Glomerular visceral epithelial cell (primary cell): Measurements from ENCODE around the gene CLDN6.

Experiments
- DNase-seq: peaks from one replicate; pipeline ENCODE4 v3.0.0-alpha.2; 2016; ENCODE audit errors: extremely low spot score

CLDN6 gene

GRCh38 chr16:3051494-3051893, 33.5 kb upstream of the CLDN6 start:
- no peak for DNase-seq

DNA sequence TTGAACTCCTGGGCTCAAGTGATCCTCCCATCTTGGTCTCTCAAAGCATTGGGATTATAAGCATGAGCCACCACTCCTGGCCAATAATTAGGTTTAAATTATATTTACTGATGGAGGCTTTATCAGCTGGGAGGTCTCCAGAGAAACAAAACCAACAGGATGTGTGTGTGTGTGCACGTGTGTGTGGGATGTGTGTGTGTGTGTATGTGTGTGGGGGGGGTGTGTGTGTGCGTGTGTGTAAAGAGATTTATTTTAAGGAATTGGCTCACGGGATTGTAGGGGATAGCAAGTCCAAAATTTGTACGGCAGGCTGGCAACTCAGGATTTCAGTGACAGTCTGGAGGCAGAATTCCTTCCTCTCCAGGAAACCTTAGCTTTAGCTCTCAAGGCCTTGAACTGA, 33.0 kb upstream of the CLDN6 start:
- no peak for DNase-seq

- DNase-seq: no peak
Observed at GRCh38 chr16:3050487-3050886, 32.5 kb upstream of the CLDN6 start.

DNA sequence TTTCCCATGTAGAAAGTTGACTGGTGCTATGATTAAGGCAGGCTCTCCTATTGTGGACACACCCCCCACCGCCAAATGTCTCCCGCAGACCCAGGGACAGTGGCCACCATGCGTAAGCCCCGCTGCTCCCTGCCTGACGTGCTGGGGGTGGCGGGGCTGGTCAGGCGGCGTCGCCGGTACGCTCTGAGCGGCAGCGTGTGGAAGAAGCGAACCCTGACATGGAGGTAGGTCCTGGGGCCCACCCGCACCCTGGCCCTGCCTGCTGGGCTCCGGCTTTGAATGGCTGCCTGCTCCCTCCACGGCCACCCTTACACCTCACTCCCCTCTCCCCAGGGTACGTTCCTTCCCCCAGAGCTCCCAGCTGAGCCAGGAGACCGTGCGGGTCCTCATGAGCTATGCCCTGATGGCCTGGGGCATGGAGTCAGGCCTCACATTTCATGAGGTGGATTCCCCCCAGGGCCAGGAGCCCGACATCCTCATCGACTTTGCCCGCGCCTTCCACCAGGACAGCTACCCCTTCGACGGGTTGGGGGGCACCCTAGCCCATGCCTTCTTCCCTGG, 32.0 kb upstream of the CLDN6 start:
- DNase-seq: no peak

GRCh38 chr16:3047387-3047720, 29.4 kb upstream of the CLDN6 start:
- DNase-seq: no peak

DNA sequence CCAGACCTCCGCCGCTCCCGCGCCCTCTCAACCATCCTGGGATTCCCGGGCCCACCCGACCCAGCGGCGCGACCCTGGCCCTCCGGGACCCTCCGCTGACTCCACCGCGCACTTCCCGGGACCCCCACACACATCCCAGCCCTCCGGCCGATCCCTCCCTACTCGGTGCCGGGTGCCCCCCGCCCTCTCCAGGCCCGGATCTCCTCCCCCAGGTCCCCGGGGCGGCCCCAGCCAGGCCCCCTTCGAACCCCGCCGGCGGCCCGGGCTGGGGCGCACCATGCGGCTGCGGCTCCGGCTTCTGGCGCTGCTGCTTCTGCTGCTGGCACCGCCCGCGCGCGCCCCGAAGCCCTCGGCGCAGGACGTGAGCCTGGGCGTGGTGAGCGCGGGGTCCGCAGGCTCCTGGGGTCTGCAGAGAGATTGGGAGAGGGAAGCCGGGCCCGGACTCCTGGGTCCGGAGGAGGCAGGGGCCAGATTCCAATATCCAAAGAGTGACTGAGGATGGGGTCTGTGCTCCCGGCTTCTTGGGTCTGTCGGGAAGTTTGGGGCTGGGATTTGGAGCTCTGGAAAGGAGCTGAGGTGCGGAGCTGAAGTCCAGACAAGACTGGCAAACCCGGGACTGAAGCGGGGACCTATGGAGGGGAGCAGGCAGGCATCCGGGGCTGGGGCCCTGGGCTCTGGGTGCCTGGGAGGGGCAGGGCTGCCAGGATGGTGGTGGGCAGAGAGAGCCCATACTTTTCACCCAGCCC, 28.8 kb upstream of the CLDN6 start:
- no peak for DNase-seq

GRCh38 chr16:3045758-3046640, 28.0 kb upstream of the CLDN6 start, which contains the start of gene MMP25:
Gene MMP25, plus strand, starts transcription at chr16:3046561. Its CDS starts 357 bp downstream, at chr16:3046918.
- no peak for DNase-seq

- DNase-seq: no peak
Observed at GRCh38 chr16:3044708-3045107, 26.7 kb upstream of the CLDN6 start.

DNA sequence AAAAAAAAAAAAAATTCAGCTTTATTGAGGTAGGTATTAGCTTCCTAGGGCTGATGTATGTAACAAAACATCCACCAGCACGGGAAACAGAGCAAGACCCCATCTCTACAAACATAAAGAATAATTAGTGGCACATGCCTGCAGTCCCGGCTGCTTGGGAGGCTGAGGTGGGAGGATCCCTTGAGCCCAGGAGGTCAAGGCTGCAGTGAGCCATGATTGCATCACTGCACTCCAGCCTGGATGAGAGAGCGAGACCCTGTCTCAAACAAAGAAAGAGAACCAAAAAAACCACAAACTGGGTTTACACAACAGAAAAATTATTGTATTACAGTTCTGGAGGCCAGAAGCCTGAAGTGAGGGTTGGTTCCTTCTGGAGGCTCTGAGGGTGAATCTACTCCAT, 24.4 kb upstream of the CLDN6 start:
- no peak for DNase-seq

- DNase-seq: no peak
Observed at GRCh38 chr16:3038896-3039295, 20.9 kb upstream of the CLDN6 start.

- DNase-seq: no peak
Observed at GRCh38 chr16:3038256-3038655, 20.3 kb upstream of the CLDN6 start.

DNA sequence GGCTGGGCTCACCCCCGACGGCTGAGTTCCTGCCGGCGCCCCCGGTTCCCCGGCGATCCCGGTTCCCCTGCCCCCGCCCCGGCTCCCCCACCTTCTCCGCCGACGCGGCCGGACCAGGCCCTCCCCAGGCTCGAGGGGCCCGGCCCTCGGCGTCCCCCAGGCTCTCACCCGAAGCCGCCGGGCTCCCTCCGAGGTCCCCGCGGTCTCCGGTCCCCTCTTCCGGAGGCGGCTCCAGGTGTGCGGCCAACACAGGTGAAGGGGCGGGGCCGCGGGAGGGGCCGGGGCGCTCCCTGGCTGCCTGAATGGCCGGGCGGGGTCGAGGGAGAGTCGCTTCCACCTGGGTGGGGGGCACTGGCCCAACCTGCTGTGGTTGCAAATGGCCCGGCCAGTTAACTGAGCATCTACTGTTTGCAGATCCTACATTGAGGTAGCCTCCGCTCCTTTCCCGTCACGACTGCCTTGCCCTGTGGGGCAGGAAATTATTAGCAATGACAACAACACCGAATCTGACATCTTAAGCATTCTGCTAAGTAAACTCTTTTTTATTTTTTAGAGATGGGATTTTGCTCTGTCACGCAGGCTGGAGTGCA, 18.8 kb upstream of the CLDN6 start, which contains the start of gene BICDL2:
BICDL2 (minus strand) TSS at position 219 of the 590 bp plus-strand sequence. CDS start 1,448 bp downstream, outside the sequence.
- no peak for DNase-seq

DNA sequence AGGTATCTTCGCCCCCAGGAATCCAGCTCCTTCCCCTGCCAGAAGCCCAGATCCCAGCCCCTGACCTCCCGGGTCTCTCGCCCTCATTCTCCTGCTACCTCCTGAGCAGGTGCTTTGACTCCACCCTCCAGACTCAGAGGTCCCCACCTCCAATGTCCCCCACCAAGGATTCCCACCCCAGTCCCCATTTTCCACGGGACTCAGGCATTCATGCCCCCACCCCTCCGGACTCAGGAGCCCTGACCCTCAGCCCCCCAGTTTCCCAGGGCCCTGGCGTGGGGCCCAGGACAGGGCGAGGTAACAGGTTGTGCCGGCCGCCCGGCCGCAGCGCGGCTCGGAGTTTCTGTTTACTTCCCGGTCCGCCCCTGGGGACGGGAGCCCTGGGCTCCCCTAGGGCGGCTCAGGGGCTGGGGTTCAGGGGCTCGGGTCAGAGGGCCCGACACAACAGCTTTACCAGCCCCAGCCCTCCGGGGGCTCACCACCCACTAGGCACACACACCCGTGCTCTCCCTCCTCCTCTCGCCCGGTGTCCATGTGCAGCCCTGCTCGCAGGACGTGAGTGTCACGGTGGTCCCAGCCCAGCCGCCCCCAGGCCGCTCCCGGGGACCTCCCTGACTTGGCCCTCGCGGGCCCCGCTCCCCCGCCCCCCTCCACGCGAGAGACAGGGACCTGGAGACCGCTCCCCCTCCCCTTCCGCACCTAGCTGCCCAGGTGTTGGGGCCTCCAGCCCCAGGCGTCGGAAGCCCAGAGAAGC, 18.2 kb upstream of the CLDN6 start:
- DNase-seq: no peak

GRCh38 chr16:3035289-3035971, 17.4 kb upstream of the CLDN6 start:
- no peak for DNase-seq

DNA sequence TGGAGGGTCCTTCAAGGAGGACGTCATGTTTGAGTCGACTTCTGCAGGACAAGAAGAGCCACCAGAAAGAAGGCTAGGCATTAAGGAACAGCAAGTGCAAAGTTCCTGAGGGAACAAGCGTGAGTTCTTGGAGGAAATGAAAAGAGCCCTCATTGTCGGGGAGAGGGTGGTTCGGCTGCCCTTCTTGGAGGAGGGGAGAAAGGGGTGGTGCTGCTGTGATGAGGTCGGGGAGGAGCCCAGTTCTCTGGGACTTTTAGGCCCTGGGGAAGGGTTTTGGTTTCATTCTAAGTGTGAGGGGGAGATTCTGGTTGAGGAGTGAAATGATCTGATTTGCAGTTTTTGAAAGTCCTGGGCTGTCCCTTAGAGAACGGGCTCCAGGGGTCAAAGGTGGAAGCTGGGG, 14.6 kb upstream of the CLDN6 start:
- DNase-seq: no peak

- DNase-seq: no peak
Observed at GRCh38 chr16:3030222-3031212, 12.5 kb upstream of the CLDN6 start.

GRCh38 chr16:3029491-3030221, 11.7 kb upstream of the CLDN6 start:
- no peak for DNase-seq

DNA sequence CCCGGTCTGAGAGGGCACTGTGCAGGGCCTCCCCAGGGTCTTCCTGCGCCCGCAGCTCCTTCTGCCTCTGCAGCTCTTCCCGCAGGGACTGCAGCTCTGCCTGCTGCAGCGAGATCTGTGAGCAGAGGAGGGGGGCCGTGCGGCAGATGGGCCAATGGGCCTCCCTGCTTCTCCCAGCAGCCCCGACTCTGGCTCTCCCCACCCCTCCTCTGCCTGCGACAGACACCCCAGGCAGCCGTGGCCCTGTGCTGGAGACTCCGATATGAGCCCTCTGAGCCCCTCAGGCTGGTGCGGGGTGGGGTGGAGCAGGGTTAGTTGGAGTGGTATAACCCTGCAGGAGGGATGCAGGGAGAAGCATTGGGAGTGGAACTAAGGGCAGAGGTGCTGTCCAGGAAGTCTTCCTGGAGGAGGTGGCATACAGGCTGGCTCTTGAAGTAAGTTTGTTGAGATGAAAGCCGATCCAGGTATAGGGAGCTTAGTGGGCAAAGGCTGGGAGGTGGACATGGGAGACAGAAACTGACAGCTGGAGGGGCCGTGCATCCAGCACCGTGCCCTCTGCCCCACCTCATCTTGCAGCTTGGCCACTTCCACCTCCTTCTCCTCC, 10.8 kb upstream of the CLDN6 start:
- DNase-seq: no peak
